GM23338 (cell line): ENCODE measurements around the gene TNS3. TPM values are rescaled to one million over a fixed set of nuclear protein-coding genes. Genes with fewer than 3 reads are reported as not detected.

Experiments
- ATAC-seq: fragments of 200-7000 bp; cut with Tn5 transposase; 3 replicates; pipeline ENCODE4 v1.9.1; 2020
- DNase-seq: peaks from one replicate; pipeline ENCODE4 v3.0.0-alpha.2; 2015; ENCODE audit warnings: low spot score
- H2AFZ ChIP-seq: fragments of 200-600 bp; sonication (generic); 2 replicates; pipeline ENCODE4 v1.8.0; 2016; ENCODE audit warnings: antibody characterized with exemption, mild to moderate bottlenecking, moderate library complexity
- H3F3A ChIP-seq: fragments of 200-600 bp; sonication (generic); replicated peaks from 2 replicates; pipeline ENCODE4 v1.8.0; 2017; ENCODE audit warnings: antibody characterized with exemption, mixed run types, low read depth
- H3K27ac ChIP-seq: fragments of 200-600 bp; sonication (generic); 2 replicates; pipeline ENCODE4 v1.6.1; 2016; ENCODE audit warnings: low read depth
- H3K27me3 ChIP-seq: fragments of 200-600 bp; sonication (generic); 2 replicates; pipeline ENCODE4 v1.8.0; 2016; ENCODE audit warnings: mild to moderate bottlenecking, mixed run types, moderate library complexity; ENCODE audit not compliant: insufficient read depth
- H3K36me3 ChIP-seq: fragments of 200-600 bp; sonication (generic); 2 replicates; pipeline ENCODE4 v1.8.0; 2016; ENCODE audit warnings: mild to moderate bottlenecking; ENCODE audit not compliant: insufficient read depth
- H3K4me1 ChIP-seq: fragments of 200-600 bp; sonication (generic); 2 replicates; pipeline ENCODE4 v1.8.0; 2016; ENCODE audit warnings: mild to moderate bottlenecking, moderate library complexity; ENCODE audit not compliant: insufficient read depth
- H3K4me2 ChIP-seq: fragments of 200-600 bp; sonication (generic); 2 replicates; pipeline ENCODE4 v1.7.1; 2017; ENCODE audit warnings: mixed run types
- H3K4me3 ChIP-seq: fragments of 200-600 bp; sonication (generic); 2 replicates; pipeline ENCODE4 v1.6.1; 2016; ENCODE audit warnings: mixed run types
- H3K79me2 ChIP-seq: fragments of 200-600 bp; sonication (generic); replicated peaks from 2 replicates; pipeline ENCODE4 v1.8.0; 2017; ENCODE audit warnings: mild to moderate bottlenecking; ENCODE audit not compliant: insufficient read depth
- H3K9me2 ChIP-seq: fragments of 200-600 bp; sonication (generic); 2 replicates; pipeline ENCODE4 v1.8.0; 2017; ENCODE audit not compliant: insufficient read depth
- H4K20me1 ChIP-seq: fragments of 200-600 bp; sonication (generic); replicated peaks from 2 replicates; pipeline ENCODE4 v1.8.0; 2017; ENCODE audit warnings: mild to moderate bottlenecking; ENCODE audit not compliant: insufficient read depth
- H3K27ac Mint-ChIP-seq: 2 replicates; pipeline ENCODE4 v1.8.0; 2020; ENCODE audit warnings: inconsistent platforms, mild to moderate bottlenecking, moderate library complexity, mixed read lengths
- H3K27me3 Mint-ChIP-seq: 3 replicates; pipeline ENCODE4 v1.8.0; 2022; ENCODE audit warnings: low read depth, mild to moderate bottlenecking, moderate library complexity, mixed read lengths, inconsistent platforms; ENCODE audit not compliant: insufficient read depth, poor library complexity
- H3K36me3 Mint-ChIP-seq: 3 replicates; pipeline ENCODE4 v1.8.0; 2021; ENCODE audit warnings: low read depth, mild to moderate bottlenecking, inconsistent platforms, moderate library complexity, mixed read lengths
- H3K4me1 Mint-ChIP-seq: 3 replicates; pipeline ENCODE4 v1.8.0; 2020; ENCODE audit warnings: mild to moderate bottlenecking, inconsistent platforms, mixed read lengths
- H3K4me3 Mint-ChIP-seq: 3 replicates; pipeline ENCODE4 v1.8.0; 2021; ENCODE audit warnings: moderate library complexity, mild to moderate bottlenecking, inconsistent platforms, mixed read lengths
- H3K9me3 Mint-ChIP-seq: 3 replicates; pipeline ENCODE4 v1.8.0; 2020; ENCODE audit warnings: moderate library complexity, mild to moderate bottlenecking, inconsistent platforms, mixed read lengths
- CREB1 ChIP-seq: fragments of 250-450 bp; sonication (Bioruptor Pico); IDR thresholded peaks from 2 replicates; pipeline ENCODE4 v1.5.0; 2020; ENCODE audit warnings: low read depth, mild to moderate bottlenecking, moderate library complexity
- CTCF ChIP-seq, 2 experiments: fragments of 200-600 bp in 1 of 2; sonication (generic) in 1 of 2; conservative IDR thresholded peaks; 2 replicates each; pipeline versions ENCODE4 v1.5.1 to v1.6.1; 2016 to 2017; ENCODE audit warnings: antibody characterized with exemption in 2 of 2, low read depth in 2 of 2, mild to moderate bottlenecking in 2 of 2, moderate library complexity in 1 of 2
- ETS1 ChIP-seq: IDR thresholded peaks from 2 replicates; pipeline ENCODE4 v1.6.1; 2016; ENCODE audit warnings: antibody characterized with exemption
- EZH2 ChIP-seq: fragments of 200-600 bp; sonication (generic); IDR thresholded peaks from one replicate; pipeline ENCODE4 v1.8.0; 2017; ENCODE audit warnings: antibody characterized with exemption, mild to moderate bottlenecking, low read depth; ENCODE audit not compliant: unreplicated experiment
- EZH2phosphoT487 ChIP-seq: fragments of 200-600 bp; sonication (generic); IDR thresholded peaks from one replicate; pipeline ENCODE4 v1.8.1; 2018; ENCODE audit warnings: antibody characterized with exemption; ENCODE audit not compliant: unreplicated experiment
- JUNB ChIP-seq: IDR thresholded peaks from one replicate; pipeline ENCODE4 v1.6.1; 2016; ENCODE audit warnings: antibody characterized with exemption; ENCODE audit not compliant: unreplicated experiment
- NANOG ChIP-seq: IDR thresholded peaks from 2 replicates; pipeline ENCODE4 v1.6.1; 2016; ENCODE audit warnings: antibody characterized with exemption, borderline replicate concordance
- POLR2AphosphoS5 ChIP-seq: IDR thresholded peaks from 2 replicates; pipeline ENCODE4 v1.6.1; 2016; ENCODE audit warnings: antibody characterized with exemption, low read depth
- REST ChIP-seq: IDR thresholded peaks from one replicate; pipeline ENCODE4 v1.6.1; 2018; ENCODE audit warnings: antibody characterized with exemption; ENCODE audit not compliant: unreplicated experiment
- STAT1 ChIP-seq: IDR thresholded peaks from one replicate; pipeline ENCODE4 v1.6.1; 2016; ENCODE audit warnings: antibody characterized with exemption; ENCODE audit not compliant: unreplicated experiment
- ZNF114 ChIP-seq: fragments of 250-450 bp; sonication (Bioruptor Pico); IDR thresholded peaks from 2 replicates; pipeline ENCODE4 v1.5.0; 2020; ENCODE audit warnings: mild to moderate bottlenecking, moderate library complexity
- ZNF331 ChIP-seq: fragments of 250-450 bp; sonication (Bioruptor Pico); IDR thresholded peaks from 2 replicates; pipeline ENCODE4 v1.5.0; 2020; ENCODE audit warnings: low read depth, mild to moderate bottlenecking, moderate library complexity
- ZNF462 ChIP-seq: fragments of 250-450 bp; sonication (Bioruptor Pico); IDR thresholded peaks from 2 replicates; pipeline ENCODE4 v1.5.0; 2020; ENCODE audit warnings: mild to moderate bottlenecking, moderate library complexity
- polyA plus RNA-seq: library from polyadenylated mRNA; unstranded; fragments of >200 nt; fragmentation: Nextera tagmentation; extraction: Ambion mirVana; gene quantifications from 2 replicates; pipeline ENCODE4 v1.2.1, GENCODE V29; 2016
- total RNA-seq: library from RNA; depleted of rRNA; stranded (reverse); fragments of >200 nt; shearing (Covaris generic); gene quantifications from 2 replicates; pipeline ENCODE4 v1.2.3, GENCODE V29; 2014

TNS3 gene
- total and polyA plus RNA-seq, 2 experiments from 2014 or later, result 6.2 to 28.7 TPM

- no peak overlapping the region for H3K4me3 Mint-ChIP-seq
- no peak overlapping the region for H3K27ac Mint-ChIP-seq
- TF ChIP-seq JUNB (no peak), ZNF114 (CRISPR knock-in tag) (no peak), CREB1 (CRISPR knock-in tag) (no peak), NANOG (no peak), EZH2phosphoT487 (no peak), REST (no peak), POLR2AphosphoS5 (no peak), ETS1 (no peak), EZH2 (no peak), STAT1 (no peak), CTCF (conservative IDR thresholded peaks at IDR 0.05; ENCODE audit: low read depth in 2 of 2) (no peak), ZNF331 (CRISPR knock-in tag) (no peak), ZNF462 (no peak)
Observed at GRCh38 chr7:47428052-47428767, 153.7 kb downstream of the TNS3 start.

More at GRCh38 chr7:47428052-47428767, 153.7 kb downstream of the TNS3 start:
- no peak overlapping the region for H3K4me3 ChIP-seq
- no peak overlapping the region for H2AFZ ChIP-seq
- no peak for DNase-seq
- H3K4me1 ChIP-seq, result no peaks in the 10 kb centered on the region
- no peak for ATAC-seq
- H3K9me2 ChIP-seq, result no peaks in the 10 kb centered on the region
- Mint-ChIP-seq H3K4me1 (no peaks in the 10 kb centered on the region; the same call in 2 of the 3 replicates), H3K27me3 (peaks cover 2% of the 10 kb centered on the region), H3K9me3 (no peaks in the 10 kb centered on the region), H3K36me3 (no peaks in the 10 kb centered on the region; the same call in 2 of the 3 replicates)
- H3F3A ChIP-seq, result no peaks in the 10 kb centered on the region
- H3K79me2 ChIP-seq, result no peaks in the 10 kb centered on the region
- no peak overlapping the region for H3K4me2 ChIP-seq
- H3K27ac ChIP-seq, result no peak overlapping the region
- no peaks in the 10 kb centered on the region for H4K20me1 ChIP-seq
- no peaks in the 10 kb centered on the region; the same call in 1 of the 2 replicates for H3K36me3 ChIP-seq
- no peaks in the 10 kb centered on the region for H3K27me3 ChIP-seq
